ENCODE data around the gene RPL18A.

RPL18A gene

GRCh38 chr19:17908244-17908643 lies 48.5 kb downstream of the RPL18A start:
- TF ChIP-seq EZH2 (IDR thresholded peaks at IDR 0.05; ENCODE audit: borderline replicate concordance, low read depth, low read length, severe bottlenecking), result no peak
- TF ChIP-seq, protein P1, sequence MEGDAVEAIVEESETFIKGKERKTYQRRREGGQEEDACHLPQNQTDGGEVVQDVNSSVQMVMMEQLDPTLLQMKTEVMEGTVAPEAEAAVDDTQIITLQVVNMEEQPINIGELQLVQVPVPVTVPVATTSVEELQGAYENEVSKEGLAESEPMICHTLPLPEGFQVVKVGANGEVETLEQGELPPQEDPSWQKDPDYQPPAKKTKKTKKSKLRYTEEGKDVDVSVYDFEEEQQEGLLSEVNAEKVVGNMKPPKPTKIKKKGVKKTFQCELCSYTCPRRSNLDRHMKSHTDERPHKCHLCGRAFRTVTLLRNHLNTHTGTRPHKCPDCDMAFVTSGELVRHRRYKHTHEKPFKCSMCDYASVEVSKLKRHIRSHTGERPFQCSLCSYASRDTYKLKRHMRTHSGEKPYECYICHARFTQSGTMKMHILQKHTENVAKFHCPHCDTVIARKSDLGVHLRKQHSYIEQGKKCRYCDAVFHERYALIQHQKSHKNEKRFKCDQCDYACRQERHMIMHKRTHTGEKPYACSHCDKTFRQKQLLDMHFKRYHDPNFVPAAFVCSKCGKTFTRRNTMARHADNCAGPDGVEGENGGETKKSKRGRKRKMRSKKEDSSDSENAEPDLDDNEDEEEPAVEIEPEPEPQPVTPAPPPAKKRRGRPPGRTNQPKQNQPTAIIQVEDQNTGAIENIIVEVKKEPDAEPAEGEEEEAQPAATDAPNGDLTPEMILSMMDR (IDR thresholded peaks at IDR 0.05; ENCODE audit: borderline replicate concordance, extremely low read depth, low read length, poor library complexity, severe bottlenecking), result no peak
- no peak for DNase-seq

DNA sequence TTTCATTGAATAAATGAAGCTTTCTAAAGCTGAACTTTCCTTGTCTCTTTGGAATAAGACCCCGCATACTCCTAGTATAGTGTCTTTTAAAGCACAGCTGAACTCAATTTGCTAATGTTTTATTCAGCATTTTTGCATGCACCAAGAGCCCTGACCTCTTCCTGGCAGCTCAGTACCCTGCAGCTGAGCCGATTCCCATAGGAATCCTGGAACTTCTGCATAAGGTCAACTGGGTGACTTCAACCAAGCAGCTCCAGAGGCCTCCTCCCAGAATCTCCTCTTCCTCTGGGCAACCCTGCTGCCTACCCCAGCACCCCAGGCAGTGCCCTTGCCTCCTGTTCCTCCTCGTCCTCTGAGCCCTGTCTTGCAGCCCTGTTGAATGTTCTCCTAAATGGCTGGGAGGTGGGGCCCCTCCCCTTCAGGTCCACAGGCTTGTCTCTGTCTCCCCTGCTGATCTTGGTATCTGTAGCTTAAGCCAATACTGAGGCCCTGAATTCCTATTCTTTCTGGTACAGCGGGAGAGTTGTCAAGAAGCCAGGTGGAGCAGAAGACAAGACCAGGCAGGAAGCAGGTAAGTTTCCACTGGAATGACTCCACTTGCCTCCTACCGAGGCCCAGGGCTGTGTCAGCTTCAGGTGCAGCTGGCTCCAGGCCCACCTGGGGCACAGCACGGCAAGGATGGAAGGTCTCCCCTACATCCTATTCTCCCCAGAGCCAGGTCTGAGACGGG lies 49.5 kb downstream of the RPL18A start:
- H3K36me3 ChIP-seq (ENCODE audit: insufficient read depth, low read length), result no peaks in the 10 kb centered on the region
- H4K20me1 ChIP-seq (ENCODE audit: insufficient read depth, low read length), result no peaks in the 10 kb centered on the region
- H3K4me3 ChIP-seq (ENCODE audit: low read depth in 1 of 2, low read length in 2 of 2), result no peak overlapping the region
- DNase-seq (no peak), ATAC-seq (ENCODE audit: insufficient read depth, low read depth) (no peak)
- no peak overlapping the region for H3K9ac ChIP-seq (ENCODE audit: low read depth, low read length)
- H3K27ac ChIP-seq (ENCODE audit: low read length), result no peak overlapping the region
- H3K79me2 ChIP-seq (ENCODE audit: insufficient read depth, low read length), result no peaks in the 10 kb centered on the region
- TF ChIP-seq, protein P1 (IDR thresholded peaks at IDR 0.05; ENCODE audit: borderline replicate concordance, extremely low read depth, low read length, poor library complexity, severe bottlenecking), result no peak
- TF ChIP-seq EZH2 (IDR thresholded peaks at IDR 0.05; ENCODE audit: borderline replicate concordance, low read depth, low read length, severe bottlenecking), result no peak
- no peaks in the 10 kb centered on the region for H3K4me1 ChIP-seq (ENCODE audit: insufficient read depth, low read length)
- H2AFZ ChIP-seq (ENCODE audit: low read depth, low read length), result no peak overlapping the region
- peaks cover 15% of the 10 kb centered on the region for H3K9me3 ChIP-seq (ENCODE audit: insufficient read depth, low read length, severe bottlenecking)
- no peak overlapping the region for H3K4me2 ChIP-seq (ENCODE audit: insufficient read depth, low read length)
- no peaks in the 10 kb centered on the region for H3K27me3 ChIP-seq (ENCODE audit: insufficient read depth, low read length, poor library complexity)

More at GRCh38 chr19:17908244-17908643, 48.5 kb downstream of the RPL18A start:
- no peak overlapping the region for H3K27ac ChIP-seq (ENCODE audit: low read length)
- H3K27me3 ChIP-seq (ENCODE audit: insufficient read depth, low read length, poor library complexity), result no peaks in the 10 kb centered on the region
- H3K4me1 ChIP-seq (ENCODE audit: insufficient read depth, low read length), result no peaks in the 10 kb centered on the region
- H2AFZ ChIP-seq (ENCODE audit: low read depth, low read length), result no peak overlapping the region
- no peaks in the 10 kb centered on the region for H3K36me3 ChIP-seq (ENCODE audit: insufficient read depth, low read length)
- H4K20me1 ChIP-seq (ENCODE audit: insufficient read depth, low read length), result no peaks in the 10 kb centered on the region
- no peak overlapping the region for H3K9ac ChIP-seq (ENCODE audit: low read depth, low read length)
- no peak for ATAC-seq (ENCODE audit: insufficient read depth, low read depth)
- H3K79me2 ChIP-seq (ENCODE audit: insufficient read depth, low read length), result no peaks in the 10 kb centered on the region
- no peak overlapping the region for H3K4me3 ChIP-seq (ENCODE audit: low read depth in 1 of 2, low read length in 2 of 2)
- peaks cover 9% of the 10 kb centered on the region for H3K9me3 ChIP-seq (ENCODE audit: insufficient read depth, low read length, severe bottlenecking)
- no peak overlapping the region for H3K4me2 ChIP-seq (ENCODE audit: insufficient read depth, low read length)

DNA sequence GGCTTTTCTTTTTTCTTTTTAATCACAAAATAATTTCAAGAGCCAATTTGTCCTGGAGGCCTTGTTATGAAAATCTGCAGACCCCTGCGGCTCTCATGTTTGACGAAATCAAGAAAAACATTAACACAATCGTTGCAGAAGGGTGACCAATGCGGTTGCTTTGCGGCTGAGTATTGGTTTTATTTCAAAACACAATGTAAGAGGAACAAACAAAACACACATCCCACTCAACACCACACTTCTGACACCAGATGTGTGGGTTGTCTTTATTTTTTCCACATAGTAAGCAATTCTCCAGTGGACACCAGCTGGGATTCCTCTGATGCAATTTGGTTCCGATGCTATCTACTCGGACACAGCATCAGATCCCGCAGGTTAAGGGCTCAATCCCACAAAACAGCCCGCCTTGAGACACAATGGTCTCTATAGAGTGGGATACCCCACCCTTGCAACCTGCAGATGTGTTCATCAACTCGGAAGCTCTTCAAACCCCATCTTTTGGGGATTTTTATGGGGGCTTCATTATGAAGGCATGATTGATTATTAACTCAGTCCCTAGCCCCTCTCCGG lies 51.2 kb downstream of the RPL18A start:
- no peak overlapping the region for H3K9ac ChIP-seq (ENCODE audit: low read depth, low read length)
- H3K4me3 ChIP-seq (ENCODE audit: low read depth in 1 of 2, low read length in 2 of 2), result no peak overlapping the region
- no peak for TF ChIP-seq EZH2 (IDR thresholded peaks at IDR 0.05; ENCODE audit: borderline replicate concordance, low read depth, low read length, severe bottlenecking)
- TF ChIP-seq, protein P1 (IDR thresholded peaks at IDR 0.05; ENCODE audit: borderline replicate concordance, extremely low read depth, low read length, poor library complexity, severe bottlenecking), result no peak
- H2AFZ ChIP-seq (ENCODE audit: low read depth, low read length), result no peak overlapping the region
- no peaks in the 10 kb centered on the region for H3K4me1 ChIP-seq (ENCODE audit: insufficient read depth, low read length)
- H3K27ac ChIP-seq (ENCODE audit: low read length), result no peak overlapping the region
- ATAC-seq (ENCODE audit: insufficient read depth, low read depth) (no peak), DNase-seq (no peak)
- no peaks in the 10 kb centered on the region for H3K36me3 ChIP-seq (ENCODE audit: insufficient read depth, low read length)
- peaks cover 15% of the 10 kb centered on the region for H3K9me3 ChIP-seq (ENCODE audit: insufficient read depth, low read length, severe bottlenecking)
- no peaks in the 10 kb centered on the region for H3K27me3 ChIP-seq (ENCODE audit: insufficient read depth, low read length, poor library complexity)
- H3K4me2 ChIP-seq (ENCODE audit: insufficient read depth, low read length), result no peak overlapping the region
- H3K79me2 ChIP-seq (ENCODE audit: insufficient read depth, low read length), result no peaks in the 10 kb centered on the region
- no peaks in the 10 kb centered on the region for H4K20me1 ChIP-seq (ENCODE audit: insufficient read depth, low read length)

Data from DND-41 (cell line).